Activated T-cell treated with anti-CD3 and anti-CD28 coated beads, Interleukin-2, amount 50 U/mL, for 48 hours (primary cell): ENCODE data around the gene NPAS3.
"Not testable (repeated sequence)": the region's sequence is repeated elsewhere in the genome, so short reads cannot be mapped to it uniquely, and the experiment has no call there.

Source experiments
- DNase-seq, 2 experiments: peaks; one replicate each; pipeline ENCODE4 v3.0.0-alpha.2; 2020

The NPAS3 gene

GRCh38 chr14:33085799-33086198 is 147.1 kb downstream of the NPAS3 start:
- no peak for DNase-seq

DNA sequence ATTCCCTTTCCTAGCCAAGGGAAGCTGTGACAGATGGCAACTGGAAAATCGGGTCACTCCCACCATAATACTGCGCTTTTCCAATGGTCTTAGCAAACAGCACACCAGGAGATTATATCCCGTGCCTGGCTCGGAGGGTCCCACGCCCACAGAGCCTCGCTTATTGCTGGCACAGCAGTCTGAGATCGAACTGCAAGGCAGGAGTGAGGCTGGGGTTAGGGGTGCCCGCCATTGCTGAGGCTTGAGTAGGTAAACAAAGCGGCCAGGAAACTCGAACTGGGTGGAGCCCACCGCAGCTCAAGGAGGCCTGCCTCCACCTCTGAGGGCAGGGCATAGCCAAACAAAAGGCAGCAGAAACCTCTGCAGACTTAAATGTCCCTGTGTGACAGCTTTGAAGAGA is 149.6 kb downstream of the NPAS3 start:
- DNase-seq: not testable (repeated sequence)

- DNase-seq: no peak
These were observed 159.3 kb downstream of the NPAS3 start for GRCh38 chr14:33098016-33098415.

DNA sequence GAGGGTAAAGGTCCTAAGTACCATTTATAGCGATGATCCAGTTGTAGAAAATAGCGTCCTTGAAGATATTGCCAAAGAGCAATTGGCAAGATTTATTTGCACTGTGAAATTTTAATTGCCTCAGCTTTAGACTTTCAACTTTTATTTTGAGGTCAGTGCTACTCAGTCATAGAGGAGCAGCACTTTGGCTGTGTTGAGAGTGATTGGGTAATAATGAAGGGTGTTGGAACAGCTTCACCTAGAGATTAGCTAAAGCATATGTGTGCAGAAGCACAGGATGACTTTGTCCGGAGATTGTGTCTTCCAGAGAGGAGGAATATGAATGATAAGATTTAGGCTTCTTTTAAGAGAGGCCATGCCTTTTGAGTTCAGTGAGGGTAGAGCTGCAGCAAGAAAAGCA is 164.8 kb downstream of the NPAS3 start:
- DNase-seq: no peak

DNA sequence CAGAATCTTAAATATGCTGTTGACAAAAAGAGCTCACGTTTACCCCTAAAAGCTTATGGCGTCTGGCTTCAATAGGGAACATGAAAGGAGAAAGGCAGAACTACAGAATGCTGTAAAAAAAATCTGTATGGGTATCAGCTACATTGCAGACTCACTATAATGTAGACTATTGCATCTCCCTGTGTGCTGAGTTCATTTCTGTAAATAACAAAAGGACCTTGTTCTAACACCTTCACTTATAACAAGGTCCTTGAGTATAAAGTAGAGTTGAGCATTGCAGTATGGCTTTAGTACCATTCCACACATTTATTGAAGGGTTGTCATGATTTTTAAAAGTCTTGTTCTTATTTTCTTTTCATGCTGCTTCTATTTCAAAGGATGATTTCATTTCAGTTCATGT is 165.3 kb downstream of the NPAS3 start:
- DNase-seq: no peak

DNA sequence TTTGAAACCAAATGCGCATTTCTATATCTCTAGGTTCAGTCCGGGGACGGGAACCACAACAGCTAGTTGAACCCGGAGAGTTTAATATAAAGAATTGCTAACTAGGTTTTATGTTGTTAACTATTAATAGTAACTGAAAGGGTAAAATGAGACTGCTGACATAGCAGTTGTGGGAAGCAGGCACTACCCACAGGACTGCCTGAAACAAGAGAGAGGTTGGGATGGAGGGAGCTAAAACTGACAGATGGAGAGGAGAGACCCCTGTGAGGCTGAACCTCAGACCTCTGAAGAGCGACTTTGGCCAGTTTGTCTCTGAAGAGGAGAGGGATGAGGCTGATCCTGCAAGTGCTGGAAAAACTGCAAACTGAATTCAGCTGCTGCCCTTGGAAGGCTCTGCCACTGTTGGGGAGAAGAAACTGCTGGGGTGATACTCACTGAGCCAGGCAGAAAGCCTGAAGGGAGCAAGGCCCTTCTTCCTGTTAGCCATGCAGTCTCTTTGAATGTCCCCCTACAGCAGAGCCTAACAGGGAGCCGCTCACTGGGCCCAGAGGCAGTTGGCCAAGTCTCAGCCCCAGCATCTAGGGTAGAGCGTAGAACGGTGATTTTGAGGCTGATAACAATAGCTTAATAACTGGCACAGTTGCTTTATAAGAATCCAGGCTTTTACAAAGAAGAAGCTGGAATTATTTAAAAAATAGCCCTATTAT is 172.2 kb downstream of the NPAS3 start:
- no peak for DNase-seq

- no peak for DNase-seq
These were observed 175.7 kb downstream of the NPAS3 start for GRCh38 chr14:33114331-33114730.

GRCh38 chr14:33118668-33119067 is 180.0 kb downstream of the NPAS3 start:
- DNase-seq: no peak

- DNase-seq: no peak
These were observed 181.7 kb downstream of the NPAS3 start for GRCh38 chr14:33120341-33120740.

DNA sequence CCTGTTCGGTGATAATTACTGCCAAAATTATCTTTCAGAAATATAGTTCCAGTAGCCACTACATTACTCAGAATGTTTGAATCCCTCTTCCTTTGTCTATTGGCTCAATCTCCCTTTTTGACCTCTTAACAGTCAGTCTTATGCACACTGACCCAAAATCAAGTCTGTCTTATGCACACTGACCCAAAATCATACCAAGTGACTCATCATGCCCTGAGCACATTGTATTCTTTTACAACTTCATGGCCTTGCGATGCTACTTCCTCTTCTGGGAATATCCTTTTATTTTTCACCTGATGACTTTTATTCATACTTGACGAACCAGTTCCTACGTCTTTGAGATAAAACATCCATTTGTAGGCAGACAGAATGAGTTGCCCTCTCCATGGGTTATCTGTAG is 182.3 kb downstream of the NPAS3 start:
- no peak for DNase-seq

DNA sequence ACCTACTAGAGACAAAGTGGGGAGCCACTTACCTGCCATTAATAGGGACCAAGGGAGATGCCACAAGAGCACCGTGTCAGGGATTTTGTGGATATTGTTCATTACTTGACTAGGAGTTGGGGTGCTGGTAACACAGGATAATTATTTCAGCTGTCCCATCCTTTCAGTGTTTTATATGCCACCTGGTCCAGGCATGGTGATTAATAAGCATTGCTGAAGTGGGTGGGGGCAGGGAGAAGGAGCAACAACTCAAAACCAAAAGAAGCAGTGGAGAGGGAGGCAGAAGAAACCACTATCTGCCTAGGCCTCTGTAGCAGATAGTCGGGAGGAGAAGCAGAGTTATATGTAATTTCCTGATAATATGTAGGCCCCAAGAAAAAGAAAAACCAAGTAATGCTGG is 184.6 kb downstream of the NPAS3 start:
- DNase-seq: no peak

DNA sequence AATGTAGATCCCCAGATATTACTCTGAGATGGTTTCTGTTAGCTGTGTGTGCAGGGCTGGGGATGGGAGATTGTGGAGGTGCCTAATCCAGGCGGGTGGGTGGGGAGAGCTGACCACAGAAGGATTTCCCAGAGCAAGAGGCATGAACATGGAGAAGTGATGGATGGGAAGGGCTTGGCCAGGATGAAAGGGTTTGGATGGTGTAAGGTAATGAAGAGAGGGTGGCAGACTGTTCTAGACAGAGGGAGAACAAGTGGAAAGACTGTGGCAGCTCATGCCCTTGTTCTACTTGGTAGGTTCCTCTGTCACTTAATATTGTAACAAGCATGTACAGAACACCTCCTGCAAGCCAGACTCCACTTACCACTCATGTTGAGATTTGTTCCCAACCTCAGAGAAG is 187.8 kb downstream of the NPAS3 start:
- DNase-seq: no peak

GRCh38 chr14:33127531-33127930 is 188.9 kb downstream of the NPAS3 start:
- no peak for DNase-seq

DNA sequence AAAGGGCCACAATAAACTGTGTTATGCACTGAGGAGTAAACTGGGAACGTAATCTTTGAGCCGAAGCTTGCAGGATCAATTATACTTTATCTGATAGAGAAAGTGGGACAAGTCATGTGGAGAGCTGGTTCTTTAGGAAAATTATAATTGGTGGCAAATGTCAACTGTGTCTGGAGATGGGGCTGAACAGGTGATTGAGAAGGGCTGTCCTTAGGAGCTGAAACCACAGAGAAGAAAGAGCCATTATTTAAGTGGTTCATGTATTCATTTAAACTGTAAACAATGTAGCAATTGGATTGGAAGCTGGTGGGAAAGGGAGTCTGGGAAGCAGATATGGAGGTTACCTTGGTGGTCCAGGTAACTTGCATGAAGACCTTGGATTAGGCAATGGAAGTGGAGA is 193.1 kb downstream of the NPAS3 start:
- no peak for DNase-seq

- DNase-seq: no peak
These were observed 195.5 kb downstream of the NPAS3 start for GRCh38 chr14:33134162-33134561.

GRCh38 chr14:33134975-33135374 is 196.3 kb downstream of the NPAS3 start:
- DNase-seq: no peak

DNA sequence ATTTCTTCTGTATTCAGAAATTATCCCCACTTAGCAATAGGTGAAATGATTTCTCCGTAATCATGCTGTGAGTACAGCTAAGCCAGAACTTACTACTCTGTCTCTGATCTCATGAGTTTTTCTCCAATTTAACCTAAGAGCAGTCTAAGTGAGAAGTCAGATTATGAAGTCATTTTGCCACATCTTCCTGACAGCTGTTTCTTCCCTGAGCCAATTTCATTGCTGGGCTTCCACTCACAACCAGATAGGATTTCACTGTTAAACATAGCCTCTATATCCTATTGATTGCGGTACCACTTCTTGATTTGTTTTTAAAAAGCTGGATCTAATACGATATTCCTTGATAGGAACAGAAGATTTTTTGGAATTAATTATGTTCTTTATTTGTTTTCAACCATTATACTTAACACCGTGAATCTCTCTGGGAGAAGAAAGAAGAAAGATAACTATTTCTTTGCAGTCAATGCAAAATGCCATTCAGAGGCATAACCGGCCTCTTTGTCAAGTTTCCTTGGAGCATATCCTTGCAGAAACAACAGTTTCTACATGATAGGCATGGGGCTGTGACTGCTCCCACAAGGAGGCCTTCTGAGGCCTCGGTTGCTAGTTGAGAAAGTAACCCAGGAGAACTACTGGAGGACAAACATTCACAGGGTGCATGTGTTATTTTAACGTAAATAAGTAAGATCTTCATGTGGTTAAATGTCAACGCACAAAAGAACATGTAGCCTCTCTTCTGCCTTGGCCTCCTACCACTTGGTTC is 212.2 kb downstream of the NPAS3 start:
- DNase-seq: no peak

GRCh38 chr14:33163109-33163508 is 224.4 kb downstream of the NPAS3 start:
- no peak for DNase-seq

DNA sequence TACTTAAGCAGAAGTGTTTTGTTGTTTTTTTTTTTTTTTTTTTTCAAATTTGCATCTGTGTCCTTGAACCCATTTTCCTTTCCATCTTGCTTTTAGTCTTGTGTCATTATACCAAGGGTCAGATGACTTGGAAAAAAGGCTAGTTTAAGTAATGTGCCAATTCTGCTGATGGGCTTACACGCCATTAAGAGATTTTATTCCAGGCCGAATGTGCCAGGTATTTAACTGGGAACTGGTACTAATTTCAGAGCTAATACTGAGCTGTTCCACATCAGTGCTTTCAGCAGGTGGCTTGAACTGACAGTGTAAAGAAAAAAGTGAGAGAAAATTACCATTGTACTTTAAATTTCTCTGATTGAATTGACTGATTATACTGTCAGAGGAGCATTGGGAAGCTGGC is 224.9 kb downstream of the NPAS3 start:
- no peak for DNase-seq

GRCh38 chr14:33165144-33165925 is 226.7 kb downstream of the NPAS3 start:
- no peak for DNase-seq

DNA sequence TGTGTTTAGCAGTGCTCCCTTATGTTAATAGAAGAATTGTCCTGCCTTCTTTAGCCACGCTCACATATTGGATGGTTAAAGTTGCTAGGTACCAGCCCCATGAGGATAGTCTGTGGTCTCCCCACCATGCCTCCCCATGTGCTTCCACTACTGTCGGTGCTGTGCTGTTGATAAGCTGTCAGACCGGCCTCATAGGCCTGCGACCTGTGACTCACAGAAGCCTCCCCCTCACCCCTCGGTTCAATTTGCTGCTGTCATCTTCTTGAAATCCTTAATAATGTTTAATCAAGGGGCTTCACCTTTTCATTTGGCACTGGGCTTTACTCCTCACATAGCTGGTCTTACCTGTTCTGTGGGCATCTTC is 227.2 kb downstream of the NPAS3 start:
- DNase-seq: no peak

DNA sequence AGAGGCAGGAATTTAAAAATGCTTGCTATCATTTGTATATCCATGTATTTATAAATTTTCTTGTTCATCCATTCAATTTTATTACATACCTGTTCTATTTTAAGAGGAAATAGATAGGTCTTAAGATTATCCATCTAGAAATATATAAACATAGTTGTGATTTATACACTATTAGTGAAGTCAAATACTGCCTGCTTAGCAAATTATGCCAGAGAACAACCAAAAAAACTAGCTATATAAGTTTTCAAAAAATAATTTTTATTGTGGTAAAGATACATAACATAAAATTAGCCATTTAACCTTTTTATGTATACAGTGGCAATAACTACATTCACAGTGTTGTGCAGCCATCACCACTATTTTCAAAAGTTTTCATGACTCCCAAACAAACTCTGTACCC is 237.3 kb downstream of the NPAS3 start:
- DNase-seq: no peak

- no peak for DNase-seq
These were observed 245.9 kb downstream of the NPAS3 start for GRCh38 chr14:33184587-33184986.

GRCh38 chr14:33186656-33187055 is 248.0 kb downstream of the NPAS3 start:
- no peak for DNase-seq
